CD4-positive, alpha-beta memory T cell (primary cell): ENCODE data around the gene ACACA. TPM values are rescaled to one million over a fixed set of nuclear protein-coding genes. Genes with fewer than 3 reads are reported as not detected.

Experiments used
- CTCF ChIA-PET: fragments of 350-600 bp; sonication (Branson Sonifier 250); formaldehyde crosslinking; loops from one replicate; lab custom pipeline; 2021; ENCODE audit warnings: inconsistent platforms; ENCODE audit not compliant: partially characterized antibody; lab: Charles Lee
- POLR2A ChIA-PET: fragments of 350-600 bp; sonication (Branson Sonifier 250); formaldehyde crosslinking; loops from one replicate; lab custom pipeline; 2021; ENCODE audit not compliant: partially characterized antibody; lab: Charles Lee
- DNase-seq, 5 donors: peaks; one replicate each; pipeline versions ENCODE4 v3.0.0 to v3.0.0-alpha.2; 2020 to 2022; ENCODE audit warnings: mixed read lengths in 1 of 5
- H3K27ac ChIP-seq: one replicate; pipeline ENCODE4 v1.7.0; 2013; ENCODE audit warnings: low read depth, low read length
- H3K27me3 ChIP-seq: 2 replicates; pipeline ENCODE4 v1.7.0; 2013; ENCODE audit warnings: mild to moderate bottlenecking, low read length, moderate library complexity; ENCODE audit not compliant: insufficient read depth
- H3K36me3 ChIP-seq: 2 replicates; pipeline ENCODE4 v1.7.0; 2013; ENCODE audit warnings: mild to moderate bottlenecking, low read length, moderate library complexity; ENCODE audit not compliant: insufficient read depth
- H3K4me1 ChIP-seq: 2 replicates; pipeline ENCODE4 v1.7.0; 2013; ENCODE audit warnings: mild to moderate bottlenecking, low read length, moderate library complexity; ENCODE audit not compliant: insufficient read depth
- H3K4me3 ChIP-seq, 2 donors: one replicate each; pipeline ENCODE4 v1.7.0; 2013; ENCODE audit warnings: low read length in 2 of 2, mild to moderate bottlenecking in 1 of 2
- H3K9me3 ChIP-seq, 2 donors: one replicate each; pipeline ENCODE4 v1.7.0; 2013; ENCODE audit warnings: low read length in 2 of 2, control low read depth in 1 of 2; ENCODE audit not compliant: control insufficient read depth in 1 of 2
- H3K27ac Mint-ChIP-seq, 7 donors: one replicate each; pipeline ENCODE4 v1.8.0; 2020 to 2021; ENCODE audit warnings: mixed read lengths in 7 of 7, mild to moderate bottlenecking in 6 of 7, inconsistent platforms in 3 of 7, moderate library complexity in 3 of 7
- H3K27me3 Mint-ChIP-seq, 2 donors: one replicate each; pipeline ENCODE4 v1.8.0; 2020 to 2021; ENCODE audit warnings: mixed read lengths in 2 of 2
- H3K36me3 Mint-ChIP-seq, 2 donors: one replicate each; pipeline ENCODE4 v1.8.0; 2020 to 2021; ENCODE audit warnings: mixed read lengths in 2 of 2, inconsistent platforms in 1 of 2, mild to moderate bottlenecking in 1 of 2
- H3K4me1 Mint-ChIP-seq, 4 donors: one replicate each; pipeline ENCODE4 v1.8.0; 2020 to 2021; ENCODE audit warnings: mixed read lengths in 4 of 4, mild to moderate bottlenecking in 1 of 4
- H3K4me3 Mint-ChIP-seq, 8 donors: one replicate each; pipeline ENCODE4 v1.8.0; 2020 to 2021; ENCODE audit warnings: mixed read lengths in 8 of 8, mild to moderate bottlenecking in 7 of 8, moderate library complexity in 6 of 8, inconsistent platforms in 3 of 8
- H3K9me3 Mint-ChIP-seq, 8 donors: one replicate each; pipeline ENCODE4 v1.8.0; 2020 to 2021; ENCODE audit warnings: mixed read lengths in 8 of 8, mild to moderate bottlenecking in 5 of 8, inconsistent platforms in 3 of 8, moderate library complexity in 1 of 8
- intact Hi-C: fragments of 100-400 bp; cut with micrococcal nuclease; formaldehyde crosslinking; loops from one replicate; pipeline ENCODE4 v1.15.1; 2023
- polyA plus RNA-seq, 2 donors: library from polyadenylated mRNA; unstranded; fragments of 300-500 nt; fragmentation: Illumina TruSeq; gene quantifications; one replicate each; pipeline ENCODE4 v1.2.3, GENCODE V29; 2021
- total RNA-seq, 2 experiments: library from RNA; stranded (reverse); gene quantifications; one replicate each; pipeline ENCODE4 v1.2.3, GENCODE V29; 2021

ACACA gene
- total and polyA plus RNA-seq, 4 experiments from 2014 or later = 4.8 to 15.2 (median 10.1) TPM

GRCh38 chr17:37047631-37048104, 359.0 kb downstream of the ACACA start:
- H3K36me3 ChIP-seq = peaks cover 7% of the 10 kb centered on the region
- DNase-seq = peak; percentile 62 to 72 (median 70)
- no peaks in the 10 kb centered on the region for H3K9me3 ChIP-seq
- H3K36me3 Mint-ChIP-seq = peaks cover 14 to 36% of the 10 kb centered on the region in 2 donors
- H3K4me1 ChIP-seq = no peaks in the 10 kb centered on the region
- no peak overlapping the region for H3K4me3 Mint-ChIP-seq
- ChIA-PET CTCF (interaction anchor here (0.6 to 5.6 kb wide), 29 partner anchors 9 to 464 kb away, joined by 3 to 62 read pairs (median 4); partner anchors contain the start of genes AATF and MRM1), POLR2A (interaction anchor here (0.6 to 1.1 kb wide), 2 partner anchors 326 to 446 kb away, joined by 3 to 5 read pairs; no protein-coding TSS in a partner anchor)
- H3K27me3 ChIP-seq = no peaks in the 10 kb centered on the region
- no peak overlapping the region for H3K4me3 ChIP-seq
- intact Hi-C loops = loop anchor here (1.0 kb wide), 2 partner anchors 341 to 444 kb away; no protein-coding TSS in a partner anchor
- H3K27ac Mint-ChIP-seq = peak overlapping the region in 6 of 7 donors; percentile 62 to 77 (median 71)
- no peaks in the 10 kb centered on the region for H3K27me3 Mint-ChIP-seq
- peaks cover 9 to 13% (median 10%) of the 10 kb centered on the region in 4 donors for H3K4me1 Mint-ChIP-seq
- H3K9me3 Mint-ChIP-seq = no peaks in the 10 kb centered on the region
- H3K27ac ChIP-seq = no peak overlapping the region

- H3K27me3 Mint-ChIP-seq = no peaks in the 10 kb centered on the region
- intact Hi-C loops = no loop called here
- Histone ChIP-seq H3K9me3 (no peaks in the 10 kb centered on the region), H3K4me1 (no peaks in the 10 kb centered on the region), H3K27ac (no peak overlapping the region), H3K36me3 (no peaks in the 10 kb centered on the region), H3K4me3 (no peak overlapping the region), H3K27me3 (no peaks in the 10 kb centered on the region)
- CTCF ChIA-PET = interaction anchor here (1.3 to 5.6 kb wide), 4 partner anchors 25 to 443 kb away, joined by 3 to 62 read pairs (median 24); partner anchors contain the start of gene MRM1
- peaks cover 10 to 35% of the 10 kb centered on the region in 2 donors for H3K36me3 Mint-ChIP-seq
- peak overlapping the region in 5 of 7 donors; percentile 16 to 93 (median 43) for H3K27ac Mint-ChIP-seq
- no peak for DNase-seq
- no peaks in the 10 kb centered on the region for H3K9me3 Mint-ChIP-seq
- no peak overlapping the region for H3K4me3 Mint-ChIP-seq
- POLR2A ChIA-PET = interaction anchor here (0.7 kb wide), 1 partner anchor 40 kb away, joined by 3 read pairs; no protein-coding TSS in a partner anchor
- peaks cover 9 to 13% (median 9%) of the 10 kb centered on the region in 4 donors for H3K4me1 Mint-ChIP-seq
These were observed 361.2 kb downstream of the ACACA start for GRCh38 chr17:37045351-37045922.

GRCh38 chr17:37043201-37043600, 363.4 kb downstream of the ACACA start:
- H3K4me1 ChIP-seq = no peaks in the 10 kb centered on the region
- POLR2A ChIA-PET = no interaction called here
- H3K27ac ChIP-seq = no peak overlapping the region
- H3K9me3 ChIP-seq = no peaks in the 10 kb centered on the region
- peaks cover 14% of the 10 kb centered on the region for H3K36me3 ChIP-seq
- H3K4me3 ChIP-seq = no peak overlapping the region
- H3K4me1 Mint-ChIP-seq = peaks cover 9 to 17% (median 12%) of the 10 kb centered on the region in 4 donors
- H3K27ac Mint-ChIP-seq = peak overlapping the region in 4 of 7 donors; percentile 28 to 80 (median 57)
- no peak overlapping the region for H3K4me3 Mint-ChIP-seq
- no peaks in the 10 kb centered on the region for H3K9me3 Mint-ChIP-seq
- peaks cover 10 to 44% of the 10 kb centered on the region in 2 donors for H3K36me3 Mint-ChIP-seq
- no peak for DNase-seq
- no peaks in the 10 kb centered on the region for H3K27me3 ChIP-seq
- H3K27me3 Mint-ChIP-seq = no peaks in the 10 kb centered on the region
- intact Hi-C loops = no loop called here
- CTCF ChIA-PET = no interaction called here

GRCh38 chr17:37041932-37042331, 364.7 kb downstream of the ACACA start:
- H3K36me3 ChIP-seq = peaks cover 15% of the 10 kb centered on the region
- ChIA-PET CTCF (no interaction called here), POLR2A (no interaction called here)
- no peak overlapping the region for H3K4me3 ChIP-seq
- H3K27ac Mint-ChIP-seq = peak overlapping the region in 1 of 7 donors; percentile 42
- H3K27me3 ChIP-seq = no peaks in the 10 kb centered on the region
- H3K36me3 Mint-ChIP-seq = peaks cover 16 to 43% of the 10 kb centered on the region in 2 donors
- H3K9me3 Mint-ChIP-seq = no peaks in the 10 kb centered on the region
- H3K4me3 Mint-ChIP-seq = no peak overlapping the region
- H3K27me3 Mint-ChIP-seq = no peaks in the 10 kb centered on the region
- no peak for DNase-seq
- H3K27ac ChIP-seq = no peak overlapping the region
- peaks cover 2 to 8% (median 5%) of the 10 kb centered on the region in 4 donors for H3K4me1 Mint-ChIP-seq
- H3K9me3 ChIP-seq = no peaks in the 10 kb centered on the region
- H3K4me1 ChIP-seq = no peaks in the 10 kb centered on the region
- intact Hi-C loops = no loop called here

GRCh38 chr17:37039269-37039668, 367.4 kb downstream of the ACACA start:
- H3K4me1 ChIP-seq = no peaks in the 10 kb centered on the region
- ChIA-PET CTCF (interaction anchor here (0.8 to 2.2 kb wide), 2 partner anchors 8 to 414 kb away, joined by 3 to 7 read pairs; no protein-coding TSS in a partner anchor), POLR2A (no interaction called here)
- Mint-ChIP-seq H3K36me3 (peaks cover 20 to 44% of the 10 kb centered on the region in 2 donors), H3K4me3 (no peak overlapping the region), H3K27me3 (no peaks in the 10 kb centered on the region), H3K4me1 (peaks cover 2 to 8% (median 5%) of the 10 kb centered on the region in 4 donors), H3K27ac (no peak overlapping the region), H3K9me3 (peaks cover 0 to 3% (median 0%) of the 10 kb centered on the region in 8 donors)
- H3K36me3 ChIP-seq = peaks cover 15% of the 10 kb centered on the region
- H3K4me3 ChIP-seq = no peak overlapping the region
- H3K27me3 ChIP-seq = no peaks in the 10 kb centered on the region
- DNase-seq = no peak
- intact Hi-C loops = no loop called here
- no peak overlapping the region for H3K27ac ChIP-seq
- H3K9me3 ChIP-seq = no peaks in the 10 kb centered on the region

GRCh38 chr17:37037590-37038155, 369.0 kb downstream of the ACACA start:
- Mint-ChIP-seq H3K4me3 (no peak overlapping the region), H3K36me3 (peaks cover 23 to 50% of the 10 kb centered on the region in 2 donors), H3K4me1 (peaks cover 0 to 8% (median 2%) of the 10 kb centered on the region in 4 donors), H3K9me3 (peaks cover 0 to 3% (median 0%) of the 10 kb centered on the region in 8 donors), H3K27me3 (no peaks in the 10 kb centered on the region), H3K27ac (peak overlapping the region in 2 of 7 donors; percentile 54 to 57)
- H3K4me1 ChIP-seq = no peaks in the 10 kb centered on the region
- ChIA-PET CTCF (interaction anchor here (2.2 kb wide), 1 partner anchor 10 kb away, joined by 7 read pairs; no protein-coding TSS in a partner anchor), POLR2A (no interaction called here)
- H3K9me3 ChIP-seq = no peaks in the 10 kb centered on the region
- H3K27ac ChIP-seq = no peak overlapping the region
- intact Hi-C loops = no loop called here
- DNase-seq = no peak
- H3K36me3 ChIP-seq = peaks cover 15% of the 10 kb centered on the region
- no peak overlapping the region for H3K4me3 ChIP-seq
- no peaks in the 10 kb centered on the region for H3K27me3 ChIP-seq
